ENCODE data around the gene SCIN. TPM values are rescaled to one million over a fixed set of nuclear protein-coding genes. Genes with fewer than 3 reads are reported as not detected.

Gene SCIN
- total and polyA plus RNA-seq, 2 of the 8 experiments (the other 6 are each of a cell fraction or from before 2014, with no cell fraction given): 0.47 to 1.9 TPM

GRCh38 chr7:12647364-12648219 is 77.1 kb downstream of the SCIN start (continued):
- TF ChIP-seq CTBP2 (IDR thresholded peaks at IDR 0.05; ENCODE audit: borderline replicate concordance, insufficient read depth, insufficient read length, low read length): no peak
